ENCODE results near the gene TRPC1.
"Not testable (repeated sequence)": the region's sequence is repeated elsewhere in the genome, so short reads cannot be mapped to it uniquely, and the experiment has no call there.

The TRPC1 gene

GRCh38 chr3:142723968-142724681 is at the start of gene TRPC1:
Gene TRPC1, plus strand, starts transcription at chr3:142724034. Its CDS starts 526 bp downstream, at chr3:142724560.
- peak; percentile 93 for DNase-seq (ENCODE audit: low spot score)

GRCh38 chr3:142676151-142676550 is 47.7 kb upstream of the TRPC1 start:
- no peak for DNase-seq (ENCODE audit: low spot score)

GRCh38 chr3:142680710-142681109 is 43.1 kb upstream of the TRPC1 start:
- DNase-seq (ENCODE audit: low spot score), result no peak

GRCh38 chr3:142690613-142691012 is 33.2 kb upstream of the TRPC1 start:
- DNase-seq (ENCODE audit: low spot score), result no peak

GRCh38 chr3:142691527-142691926 is 32.3 kb upstream of the TRPC1 start:
- DNase-seq (ENCODE audit: low spot score), result no peak

GRCh38 chr3:142693136-142693853 is 30.5 kb upstream of the TRPC1 start:
- DNase-seq (ENCODE audit: low spot score), result no peak

GRCh38 chr3:142694225-142694624 is 29.6 kb upstream of the TRPC1 start:
- DNase-seq (ENCODE audit: low spot score), result no peak

GRCh38 chr3:142705198-142705597 is 18.6 kb upstream of the TRPC1 start:
- no peak for DNase-seq (ENCODE audit: low spot score)

- no peak for DNase-seq (ENCODE audit: low spot score)
Observed at GRCh38 chr3:142706321-142707127, 17.3 kb upstream of the TRPC1 start.

GRCh38 chr3:142709207-142709606 is 14.6 kb upstream of the TRPC1 start:
- no peak for DNase-seq (ENCODE audit: low spot score)

- not testable (repeated sequence) for DNase-seq (ENCODE audit: low spot score)
Observed at GRCh38 chr3:142714882-142715281, 9.0 kb upstream of the TRPC1 start.

GRCh38 chr3:142716102-142716501 is 7.7 kb upstream of the TRPC1 start:
- no peak for DNase-seq (ENCODE audit: low spot score)

- DNase-seq (ENCODE audit: low spot score), result no peak
Observed at GRCh38 chr3:142723665-142723967, 218 bp upstream of the TRPC1 start.

- peak; percentile 37 for DNase-seq (ENCODE audit: low spot score)
Observed at GRCh38 chr3:142724682-142725356, 985 bp downstream of the TRPC1 start.

GRCh38 chr3:142725357-142725739 is 1.5 kb downstream of the TRPC1 start:
- DNase-seq (ENCODE audit: low spot score), result no peak

- DNase-seq (ENCODE audit: low spot score), result no peak
Observed at GRCh38 chr3:142726017-142726416, 2.2 kb downstream of the TRPC1 start.

GRCh38 chr3:142732066-142732465 is 8.2 kb downstream of the TRPC1 start:
- no peak for DNase-seq (ENCODE audit: low spot score)

GRCh38 chr3:142734834-142735233 is 11.0 kb downstream of the TRPC1 start:
- no peak for DNase-seq (ENCODE audit: low spot score)

GRCh38 chr3:142735462-142735861 is 11.6 kb downstream of the TRPC1 start:
- DNase-seq (ENCODE audit: low spot score), result no peak

GRCh38 chr3:142738396-142738795 is 14.6 kb downstream of the TRPC1 start:
- no peak for DNase-seq (ENCODE audit: low spot score)

GRCh38 chr3:142746646-142747045 is 22.8 kb downstream of the TRPC1 start:
- DNase-seq (ENCODE audit: low spot score), result no peak

GRCh38 chr3:142750531-142750930 is 26.7 kb downstream of the TRPC1 start:
- not testable (repeated sequence) for DNase-seq (ENCODE audit: low spot score)
